Activated CD4-positive, alpha-beta T cell treated with anti-CD3 and anti-CD28 coated beads for 1 hour (primary cell): ENCODE results near the gene PNLIP.

Source experiments
- DNase-seq: peaks from one replicate; pipeline ENCODE4 v3.0.0-alpha.2; 2020

The PNLIP gene

GRCh38 chr10:116587878-116588591, 42.3 kb downstream of the PNLIP start:
- DNase-seq = no peak

DNA sequence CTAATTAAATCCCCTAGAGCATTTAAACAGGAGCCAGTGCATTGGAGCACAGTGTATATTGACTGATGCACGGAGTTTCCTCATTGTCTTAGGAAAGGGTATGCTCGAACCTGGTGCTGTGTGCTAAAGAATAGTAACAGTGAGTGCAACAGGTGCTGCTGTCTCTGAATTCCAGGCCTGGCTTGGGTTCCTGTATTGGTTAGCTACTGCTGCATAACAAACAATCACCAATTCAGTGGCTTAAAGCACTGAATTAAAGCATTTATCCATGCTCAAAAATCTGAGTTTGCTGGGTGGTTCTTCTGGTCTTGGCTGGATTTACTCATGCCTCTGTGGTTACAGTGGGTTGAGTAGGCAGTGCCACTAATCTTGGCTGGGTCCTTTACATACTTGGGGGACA, 43.3 kb downstream of the PNLIP start:
- DNase-seq = no peak

DNA sequence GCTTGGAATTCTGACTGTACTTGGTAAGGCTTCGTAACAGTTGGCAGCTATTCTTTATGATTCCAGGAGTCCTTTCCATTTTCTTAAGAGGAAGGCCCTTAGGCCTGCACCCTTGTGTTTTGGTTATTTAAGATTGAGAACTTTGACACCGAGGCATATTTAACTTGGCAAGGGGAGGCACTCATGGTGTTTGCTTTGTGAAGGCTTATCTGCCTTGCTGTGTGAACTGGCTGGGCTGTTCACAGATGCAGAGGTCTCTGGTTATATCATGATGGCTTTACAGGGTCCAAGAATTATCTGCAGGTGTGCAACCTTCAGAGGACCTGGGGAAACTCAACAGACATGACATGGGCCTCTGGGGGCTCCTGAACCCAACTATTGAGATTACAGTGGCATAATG, 44.2 kb downstream of the PNLIP start:
- no peak for DNase-seq

GRCh38 chr10:116590590-116591444, 45.1 kb downstream of the PNLIP start, which contains the start of gene PNLIPRP1:
Gene PNLIPRP1, plus strand, starts transcription at chr10:116590959. Its CDS starts 171 bp downstream, at chr10:116591130.
- no peak for DNase-seq

- DNase-seq = no peak
Measured at GRCh38 chr10:116593139-116593740, 47.5 kb downstream of the PNLIP start.

- no peak for DNase-seq
Measured at GRCh38 chr10:116594525-116595035, 48.8 kb downstream of the PNLIP start.

GRCh38 chr10:116596062-116596461, 50.3 kb downstream of the PNLIP start:
- no peak for DNase-seq

DNA sequence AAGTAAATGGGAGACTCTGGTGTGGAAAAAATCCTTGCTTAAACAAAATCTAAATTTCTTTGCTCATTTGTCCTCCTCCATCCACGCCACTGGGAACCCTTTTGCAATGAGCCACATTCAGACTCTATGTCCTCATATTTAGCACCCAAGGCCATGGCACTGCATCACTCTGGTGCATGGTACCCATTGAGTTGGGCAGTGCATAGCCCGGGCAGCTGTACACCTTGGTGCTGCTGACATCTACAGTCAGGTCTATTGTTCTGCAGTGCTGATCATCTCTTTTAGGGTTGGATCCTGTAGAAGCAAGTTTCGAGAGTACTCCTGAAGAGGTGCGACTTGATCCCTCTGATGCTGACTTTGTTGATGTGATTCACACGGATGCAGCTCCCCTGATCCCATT, 51.8 kb downstream of the PNLIP start:
- no peak for DNase-seq

DNA sequence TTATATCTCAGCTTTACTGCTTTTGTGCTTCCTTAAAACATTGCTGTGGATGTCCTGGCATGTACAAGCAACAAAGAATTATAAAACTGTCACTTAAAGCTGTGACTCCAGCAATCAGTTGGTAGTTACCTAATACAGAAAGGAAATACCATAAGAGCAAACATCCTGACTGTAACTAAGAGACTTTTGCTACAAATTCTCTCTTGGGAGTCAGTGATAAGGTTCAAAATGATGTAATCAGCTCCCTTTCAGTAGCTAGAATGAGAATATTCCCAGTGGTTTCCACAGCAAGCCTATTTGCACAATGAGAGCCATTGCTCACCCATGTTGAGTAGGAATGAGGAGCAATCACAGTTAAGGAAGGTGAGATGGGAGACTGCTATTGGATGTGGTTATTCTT, 52.6 kb downstream of the PNLIP start:
- no peak for DNase-seq

DNA sequence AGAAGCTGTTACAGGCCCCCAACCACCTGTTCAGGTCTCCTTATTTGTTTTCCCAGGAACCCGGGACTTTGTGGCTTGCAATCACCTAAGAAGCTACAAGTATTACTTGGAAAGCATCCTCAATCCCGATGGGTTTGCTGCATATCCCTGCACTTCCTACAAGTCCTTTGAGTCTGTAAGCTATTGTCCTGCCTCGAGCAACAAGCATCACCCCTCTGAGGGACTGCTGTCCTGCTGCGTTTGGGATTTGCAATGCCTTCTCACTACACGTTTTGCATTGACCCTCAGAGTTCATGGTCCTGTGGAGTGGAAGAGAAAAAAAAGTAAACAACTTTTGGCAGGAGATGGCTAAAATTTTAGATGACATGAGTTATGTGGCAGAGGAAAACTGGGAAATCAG, 54.3 kb downstream of the PNLIP start:
- DNase-seq = no peak

DNA sequence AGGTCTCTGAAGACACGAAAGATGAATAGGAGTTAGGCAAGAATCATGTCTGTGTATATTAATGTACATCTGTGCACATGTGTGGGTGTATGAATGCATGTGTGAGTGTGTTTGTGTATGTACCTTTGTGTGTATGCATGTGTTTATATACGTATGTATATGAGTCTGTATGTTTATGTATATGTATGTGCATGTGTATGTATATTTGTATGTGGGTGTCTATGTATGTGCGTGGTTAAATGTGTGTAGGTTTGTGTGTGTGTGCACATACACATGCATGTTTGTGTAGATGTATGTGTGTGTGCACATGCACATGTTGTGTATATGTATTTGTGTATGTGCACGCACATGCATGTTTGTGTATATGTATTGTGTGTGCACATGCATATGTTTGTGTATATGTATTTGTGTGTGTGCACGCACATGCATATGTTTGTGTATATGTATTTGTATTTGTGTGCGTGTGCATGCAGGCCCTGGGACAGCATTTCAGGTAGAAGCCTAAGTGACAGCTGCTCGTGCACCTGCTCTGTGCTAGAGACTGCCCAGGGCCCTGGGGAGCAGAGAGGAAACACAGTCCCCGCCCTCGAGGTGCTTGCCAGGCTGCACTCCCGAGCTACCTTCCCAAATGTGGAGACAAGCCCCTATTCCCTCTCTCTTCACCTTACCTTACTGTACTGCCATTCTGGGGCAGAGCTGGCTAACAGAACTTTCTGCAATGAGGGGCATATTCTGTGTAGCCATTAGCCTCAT, 57.1 kb downstream of the PNLIP start:
- no peak for DNase-seq

DNA sequence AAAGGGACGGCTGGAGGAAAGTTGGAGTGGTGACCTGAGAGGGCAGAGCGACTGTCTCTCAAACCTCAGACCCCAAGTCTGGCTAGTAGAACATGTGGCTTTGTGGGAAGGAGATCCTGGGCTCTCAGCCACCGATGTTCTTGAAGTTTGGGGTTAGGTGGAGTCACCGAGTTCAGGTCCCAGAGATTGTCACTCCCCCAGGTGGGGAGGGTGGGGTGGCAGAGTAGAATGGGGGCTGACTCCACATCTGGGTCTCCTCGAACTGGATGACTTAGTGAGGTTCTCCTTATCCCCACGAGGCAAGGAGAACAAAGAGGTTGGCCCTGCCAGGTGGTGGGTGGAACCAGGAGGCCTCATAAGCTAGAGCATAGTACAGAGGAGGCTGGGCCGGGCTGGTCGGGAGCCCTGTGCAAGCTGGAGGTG, 60.3 kb downstream of the PNLIP start:
- DNase-seq = no peak

DNA sequence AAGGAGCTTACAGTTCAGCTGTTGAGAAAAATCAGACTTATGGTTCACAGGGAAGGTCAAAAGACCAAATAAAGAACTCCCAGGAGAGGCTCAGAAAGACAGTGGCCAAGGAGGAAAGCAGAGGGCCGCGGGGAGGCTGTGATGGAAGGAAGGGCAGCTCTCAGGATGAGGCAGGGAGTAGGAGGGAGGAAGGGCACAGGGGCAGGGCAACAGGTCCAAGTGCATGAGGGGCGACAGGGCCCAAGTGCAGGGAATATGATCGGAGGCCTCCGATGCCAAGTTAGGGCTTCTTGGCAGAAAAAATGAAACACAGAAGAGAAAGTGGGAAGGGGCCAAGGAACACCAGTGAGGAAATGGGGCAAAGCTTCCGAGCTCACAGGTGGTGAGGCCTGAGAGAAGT, 61.6 kb downstream of the PNLIP start:
- DNase-seq = no peak

GRCh38 chr10:116608686-116609594, 63.2 kb downstream of the PNLIP start:
- DNase-seq = no peak

GRCh38 chr10:116610443-116611152, 64.9 kb downstream of the PNLIP start:
- DNase-seq = no peak

GRCh38 chr10:116611153-116611545, 65.4 kb downstream of the PNLIP start:
- no peak for DNase-seq

DNA sequence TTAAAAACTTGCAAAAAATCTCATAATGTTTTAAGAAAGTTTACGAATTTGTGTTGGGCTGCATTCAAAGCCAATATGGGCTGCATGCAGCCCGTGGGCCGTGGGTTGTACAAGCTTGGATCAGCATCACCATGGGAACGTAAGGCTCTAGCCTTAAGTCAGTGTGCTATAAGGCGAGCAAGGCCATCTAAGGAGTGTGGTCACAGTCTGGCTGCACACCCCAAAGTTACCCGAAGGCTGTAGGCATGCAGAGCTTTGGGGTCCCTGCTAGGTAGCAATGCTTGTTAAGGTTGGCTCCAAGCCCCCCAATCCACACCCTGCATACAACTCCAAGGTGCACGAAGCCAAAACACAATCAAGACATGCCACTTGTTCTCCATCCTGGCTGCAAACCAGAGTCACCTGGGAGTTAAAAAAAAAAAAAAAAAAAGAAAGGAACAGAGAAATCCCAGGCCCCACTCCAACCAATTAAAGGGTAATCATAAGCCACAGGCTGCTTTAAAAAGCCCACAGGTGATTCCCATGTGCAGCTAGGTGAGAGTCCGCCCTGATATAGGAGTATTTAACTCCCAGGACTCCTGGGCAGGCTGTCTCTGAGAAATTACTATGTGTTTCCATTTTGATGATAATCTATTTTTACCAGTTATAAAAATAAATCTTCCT, 66.5 kb downstream of the PNLIP start:
- DNase-seq = no peak

GRCh38 chr10:116613471-116613870, 67.7 kb downstream of the PNLIP start:
- DNase-seq = no peak

- DNase-seq = no peak
Measured at GRCh38 chr10:116614796-116615195, 69.1 kb downstream of the PNLIP start.

GRCh38 chr10:116615199-116615776, 69.6 kb downstream of the PNLIP start:
- no peak for DNase-seq
